ENCODE results near the gene IGDCC3.

The IGDCC3 gene

DNA sequence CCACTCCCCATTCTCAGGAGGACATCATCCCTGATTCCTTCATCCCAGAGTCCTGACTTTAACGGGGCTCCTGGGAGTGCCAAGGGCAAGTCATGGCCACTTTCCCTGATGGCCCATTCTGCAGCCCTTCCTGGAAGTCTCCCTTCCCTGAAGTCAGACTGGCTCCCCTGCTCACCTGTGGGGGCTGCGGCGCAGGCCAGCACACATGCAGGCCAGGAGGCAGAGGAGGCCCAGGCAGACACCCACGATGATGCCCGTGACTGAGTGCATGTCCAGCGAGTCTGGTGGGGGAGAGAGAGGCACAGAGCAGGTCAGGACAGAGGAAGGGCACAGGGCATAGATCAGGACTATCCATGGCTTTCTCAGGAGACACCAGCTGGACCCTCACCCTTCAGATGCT is 8.6 kb upstream of the IGDCC3 start:
- DNase-seq, result no peak

- DNase-seq, result no peak
Measured at GRCh38 chr15:65385870-65386258, 8.1 kb upstream of the IGDCC3 start.

DNA sequence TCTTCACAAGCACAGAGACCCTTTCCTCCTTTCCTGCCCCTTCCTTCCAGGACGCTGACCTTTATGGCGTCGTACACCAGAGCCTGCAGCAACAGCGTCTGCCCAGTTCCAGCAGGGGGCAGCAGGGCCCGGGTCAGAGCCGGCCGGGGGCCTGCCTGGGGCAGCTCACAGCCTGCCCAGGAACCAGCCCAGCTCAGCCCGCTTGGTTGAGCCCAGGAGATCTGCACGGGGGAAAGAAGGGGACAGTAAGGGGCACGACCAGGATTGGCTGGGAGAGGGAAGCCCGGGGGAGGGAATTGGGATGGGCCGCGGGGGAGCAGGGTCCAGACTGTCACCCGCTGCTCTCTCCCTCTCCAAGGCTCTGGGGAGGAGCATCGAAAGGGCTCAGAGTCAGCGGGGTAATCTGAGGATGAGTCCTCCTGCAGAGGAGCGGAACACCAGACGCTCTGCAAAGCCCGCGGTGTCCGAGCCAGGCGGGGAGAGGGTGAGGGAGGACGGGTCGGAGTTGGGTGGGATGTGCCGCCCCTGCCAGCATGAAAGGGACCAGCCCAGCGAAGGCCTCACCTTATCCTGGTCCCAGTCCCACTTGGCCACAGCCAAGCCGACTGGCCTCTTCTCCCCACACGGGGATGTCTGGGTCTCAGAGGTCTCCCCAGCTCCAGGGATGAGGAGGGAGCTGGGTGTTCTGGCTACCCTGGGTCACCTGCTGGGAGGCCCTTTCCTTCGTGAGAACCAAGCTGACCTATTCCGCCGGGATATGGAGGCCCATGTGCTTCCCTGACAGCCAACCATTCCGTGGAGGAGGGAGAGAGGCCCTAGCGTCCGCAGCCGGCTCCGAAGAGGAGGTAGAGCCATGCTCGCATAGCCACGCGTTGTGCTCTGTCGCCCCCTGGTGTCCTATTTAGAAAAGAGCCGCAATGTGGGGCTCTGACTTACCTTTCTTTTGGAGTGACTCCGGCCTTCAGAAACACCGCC is 7.4 kb upstream of the IGDCC3 start:
- DNase-seq, result peak; percentile 82 to 85

- DNase-seq, result no peak
Measured at GRCh38 chr15:65384505-65384894, 6.7 kb upstream of the IGDCC3 start.

GRCh38 chr15:65383991-65384390 is 6.2 kb upstream of the IGDCC3 start:
- no peak for DNase-seq

DNA sequence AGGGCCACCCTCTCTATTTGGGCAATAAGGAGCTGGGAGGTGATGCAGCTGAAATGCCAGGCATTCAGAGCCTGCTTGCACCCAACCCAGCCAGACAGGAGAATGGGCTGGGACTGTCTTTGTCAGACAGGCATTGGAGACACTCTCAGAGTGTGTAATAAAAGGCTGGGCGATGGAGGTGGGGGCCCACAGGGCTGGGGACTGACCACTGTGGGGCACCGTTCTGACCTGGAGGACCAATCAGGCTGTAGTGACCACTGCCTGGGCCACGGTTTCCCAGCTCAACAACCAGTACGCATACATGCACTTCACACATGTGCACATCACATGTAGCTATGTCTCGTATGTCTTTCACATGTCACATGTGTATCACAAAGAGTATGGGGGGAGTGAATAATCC is 5.7 kb upstream of the IGDCC3 start:
- DNase-seq, result no peak

DNA sequence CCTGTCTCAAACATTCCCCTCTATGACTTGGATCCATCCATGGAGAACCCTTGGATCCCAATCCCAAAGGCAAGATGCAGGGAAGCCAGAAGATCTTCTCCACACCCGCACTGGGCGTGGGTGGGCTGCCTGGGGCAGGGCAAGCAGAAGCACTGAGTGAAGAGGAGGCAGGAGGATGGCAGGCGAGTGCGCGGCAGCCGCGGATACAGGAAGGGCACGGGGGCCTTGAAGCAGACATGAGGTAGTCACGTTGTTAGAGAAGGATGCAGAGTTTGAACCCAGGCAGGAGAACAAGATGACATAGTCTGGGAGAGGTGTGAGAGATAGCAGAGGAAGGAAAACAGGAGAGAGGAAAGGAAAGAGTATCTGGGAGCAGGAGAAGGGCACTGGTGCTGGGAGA is 5.1 kb upstream of the IGDCC3 start:
- no peak for DNase-seq

DNA sequence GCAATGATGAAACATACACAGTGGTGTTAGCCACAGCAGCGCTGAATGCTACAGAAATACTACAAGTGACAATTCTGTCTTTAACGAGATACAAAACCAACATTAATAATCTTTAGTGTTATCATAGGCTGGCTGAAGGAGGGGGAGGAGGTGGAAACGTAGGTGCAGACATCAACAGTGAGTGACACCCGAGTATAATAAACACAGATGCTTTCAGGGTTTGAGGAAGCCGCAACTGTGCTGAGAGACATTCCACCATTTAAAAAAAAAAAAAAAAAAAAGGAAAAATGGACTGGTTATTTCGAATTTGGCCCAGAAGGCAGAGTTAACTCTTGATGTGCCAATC is 4.3 kb upstream of the IGDCC3 start:
- DNase-seq, result no peak

DNA sequence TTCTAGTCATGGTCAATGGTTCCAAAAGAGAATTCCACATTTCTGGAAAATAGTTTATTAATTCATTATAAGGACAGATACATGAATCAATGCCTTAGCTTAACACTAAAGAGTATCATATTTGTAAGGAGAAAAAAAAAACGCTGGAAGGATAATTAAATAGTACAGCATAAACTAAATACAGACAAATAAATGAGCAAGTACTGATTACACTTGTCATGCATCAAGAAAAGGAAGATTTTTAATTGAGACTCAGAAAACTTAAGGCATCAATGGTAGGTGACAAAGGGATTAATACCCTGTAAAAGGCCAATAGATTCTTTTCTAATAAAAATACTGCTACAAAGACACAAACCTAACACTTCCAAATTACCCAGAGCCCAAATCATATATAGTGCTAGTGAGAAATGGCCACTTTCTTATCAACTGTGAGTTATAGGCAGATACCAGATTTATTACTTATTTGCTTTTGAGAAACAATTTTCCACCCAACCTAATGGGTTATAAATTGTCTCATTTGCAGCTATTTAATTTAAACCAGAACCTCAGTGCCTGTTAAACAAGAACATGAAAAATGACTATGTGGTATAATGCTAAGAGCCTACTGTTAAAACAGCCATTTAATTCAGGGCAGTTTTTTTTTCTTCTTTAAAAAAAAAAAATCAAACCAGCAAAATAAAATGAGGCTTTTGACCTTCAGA is 3.8 kb upstream of the IGDCC3 start:
- no peak for DNase-seq

DNA sequence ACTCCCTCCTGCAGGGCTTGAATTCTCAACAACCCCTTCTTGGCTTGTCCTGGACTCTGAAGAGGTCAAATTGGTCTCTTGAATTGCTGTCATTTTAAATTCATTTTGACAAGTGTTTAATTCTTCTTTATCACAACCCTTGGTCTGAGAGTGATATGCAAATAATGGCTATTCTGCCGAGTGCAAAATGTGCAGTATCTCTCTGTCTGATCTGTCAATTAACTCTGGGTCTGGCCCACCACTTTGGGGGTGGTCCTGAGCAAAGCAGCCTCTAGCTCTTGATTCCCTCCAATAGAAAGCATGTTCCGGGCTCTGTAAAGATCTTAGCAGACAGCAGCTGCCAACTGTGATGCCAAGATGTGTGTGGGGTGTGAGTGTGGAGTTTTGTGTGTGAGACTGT is 2.2 kb upstream of the IGDCC3 start:
- DNase-seq, result no peak

- no peak for DNase-seq
Measured at GRCh38 chr15:65377105-65377975, 462 bp downstream of the IGDCC3 start.

GRCh38 chr15:65376767-65377104 is 1.1 kb downstream of the IGDCC3 start:
- DNase-seq, result no peak

DNA sequence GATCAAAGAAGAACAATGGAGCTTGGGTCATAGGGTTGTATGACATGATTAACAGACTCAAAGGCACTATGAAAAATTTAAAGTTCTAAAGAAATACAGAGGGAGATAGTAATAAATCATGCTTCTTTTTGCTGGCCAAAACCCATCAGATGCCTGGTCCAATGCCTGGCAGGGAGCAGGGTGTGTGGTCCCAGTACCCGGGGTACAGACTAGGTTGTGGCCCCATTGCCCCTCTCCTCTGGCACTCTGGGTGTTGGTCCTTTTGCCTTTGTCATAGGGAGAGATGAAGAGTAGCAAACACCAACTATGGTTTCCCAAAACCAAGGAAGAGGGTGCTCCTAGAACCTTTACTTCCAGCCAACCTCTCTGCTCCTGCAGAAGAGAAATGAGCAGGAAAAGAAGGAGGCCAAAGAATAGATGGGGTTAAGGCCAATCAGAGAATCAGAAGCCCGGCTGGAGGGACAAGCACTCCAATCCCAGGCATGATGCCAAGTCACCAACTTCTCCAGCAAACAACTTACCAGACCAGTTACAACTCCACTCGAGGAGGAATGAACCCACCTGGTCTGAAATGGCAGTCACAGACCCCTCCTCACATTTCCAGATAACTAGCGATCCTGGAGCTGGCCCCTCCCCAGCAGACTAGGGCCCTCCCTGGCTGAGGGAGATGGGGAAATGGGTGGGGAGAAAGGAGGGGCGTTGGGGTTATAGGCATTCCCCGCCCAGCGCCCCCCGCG is 1.8 kb downstream of the IGDCC3 start:
- DNase-seq, result no peak

DNA sequence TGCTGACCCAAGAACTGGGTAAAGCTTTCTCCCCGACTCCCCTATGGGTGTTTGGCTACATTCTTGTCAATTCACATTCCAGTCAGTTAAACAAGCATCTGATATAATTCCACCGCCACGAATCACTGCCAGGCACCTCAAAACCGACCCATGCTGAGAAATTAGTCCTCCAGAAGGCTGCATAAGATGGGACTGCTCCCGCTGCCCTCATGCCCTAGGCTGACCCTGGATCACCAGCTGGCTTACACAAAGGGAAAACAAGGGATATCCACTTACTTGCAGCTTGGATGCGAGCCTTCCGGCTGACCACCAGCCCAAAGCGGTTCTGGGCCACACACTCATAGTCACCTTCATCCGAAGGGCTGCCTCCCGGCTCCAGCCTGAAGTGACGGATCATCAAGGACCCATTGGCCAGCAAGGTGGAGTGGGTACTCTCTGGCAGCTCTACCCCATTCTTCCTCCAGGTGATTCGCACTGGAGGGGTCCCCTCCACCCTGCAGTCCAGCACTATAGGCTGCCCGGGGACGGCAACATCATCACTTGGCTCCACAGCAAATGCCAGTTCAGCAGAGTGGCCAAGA is 2.9 kb downstream of the IGDCC3 start:
- DNase-seq, result no peak

GRCh38 chr15:65374334-65374733 is 3.5 kb downstream of the IGDCC3 start:
- DNase-seq, result no peak

GRCh38 chr15:65373163-65373651 is 4.6 kb downstream of the IGDCC3 start:
- no peak for DNase-seq

GRCh38 chr15:65372787-65373067 is 5.1 kb downstream of the IGDCC3 start:
- DNase-seq, result no peak

GRCh38 chr15:65371976-65372786 is 5.6 kb downstream of the IGDCC3 start:
- no peak for DNase-seq

GRCh38 chr15:65370885-65371284 is 6.9 kb downstream of the IGDCC3 start:
- DNase-seq, result no peak

- no peak for DNase-seq
Measured at GRCh38 chr15:65369651-65370050, 8.2 kb downstream of the IGDCC3 start.

GRCh38 chr15:65369212-65369547 is 8.6 kb downstream of the IGDCC3 start:
- no peak for DNase-seq

Measured in activated CD4-positive, alpha-beta T cell treated with anti-CD3 and anti-CD28 coated beads, Interleukin-2, amount 50 U/mL, for 4 hours (primary cell).